OCI-M2 (cell line): ENCODE results near the gene OR4E1.
"Not testable (repeated sequence)": the region's sequence is repeated elsewhere in the genome, so short reads cannot be mapped to it uniquely, and the experiment has no call there.

Experiments
- DNase-seq: peaks from one replicate; lab custom pipeline; 2025; ENCODE audit not compliant: unreplicated experiment; lab: John Stamatoyannopoulos, UW

OR4E1 gene

DNA sequence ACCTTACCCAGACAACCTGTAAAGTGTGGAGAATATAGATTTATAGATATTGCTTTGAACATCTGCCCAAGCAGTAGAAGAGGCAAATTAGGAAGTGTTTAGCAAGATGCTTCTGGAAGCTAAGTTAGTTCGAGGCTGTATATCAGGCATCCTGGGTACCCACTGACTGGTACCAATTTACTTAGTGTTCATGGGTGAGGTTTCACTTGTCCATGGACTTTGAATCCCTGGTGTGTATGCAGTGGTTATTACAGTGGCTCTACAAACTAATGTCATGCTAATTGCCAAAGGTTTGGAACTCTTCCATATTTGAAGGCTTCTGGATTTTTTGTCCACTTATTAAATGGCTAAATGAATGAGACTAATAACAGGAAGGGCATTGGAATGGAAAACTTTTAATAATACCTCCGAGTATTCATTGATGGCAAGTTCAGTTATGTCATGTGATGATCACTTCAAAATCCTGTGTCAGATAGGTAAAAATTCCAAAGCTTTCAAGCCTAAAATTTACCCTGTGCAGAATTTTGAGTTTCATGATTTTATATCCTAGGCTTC is 20.2 kb downstream of the OR4E1 start, which contains the start of gene OR4E2:
OR4E2 (plus strand) TSS at position 505 of the 555 bp plus-strand sequence. CDS start 11,248 bp downstream, outside the sequence.
- DNase-seq = no peak

DNA sequence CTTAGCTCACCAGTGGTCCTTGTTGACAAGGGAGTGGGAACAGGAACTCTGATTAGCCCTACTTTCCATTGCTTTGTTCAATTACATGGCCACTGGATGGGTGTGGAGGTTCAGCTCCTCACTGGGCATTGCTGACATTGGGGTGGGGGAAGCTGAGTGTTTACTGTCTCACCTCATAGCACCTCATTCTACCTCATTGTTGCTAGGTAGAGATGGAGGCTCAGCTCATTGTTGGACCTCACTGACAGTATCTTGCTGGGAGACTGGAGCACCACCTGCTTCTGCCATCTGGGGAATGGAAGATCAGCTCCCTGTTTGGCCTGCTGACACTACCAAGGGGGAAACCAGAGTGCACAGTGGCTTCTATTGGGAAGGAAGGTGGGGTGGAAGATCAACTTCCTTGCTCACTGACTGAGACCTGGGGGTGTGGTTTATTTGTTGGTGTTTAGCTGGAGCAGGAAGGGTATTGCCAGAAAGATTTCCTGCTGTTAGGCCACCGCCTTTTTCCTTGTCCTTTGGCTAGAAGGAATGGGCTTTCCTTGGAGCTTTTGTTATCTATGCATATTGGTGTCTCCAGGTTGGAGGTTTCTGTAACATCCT is 21.3 kb downstream of the OR4E1 start:
- DNase-seq = no peak

- DNase-seq = no peak
Observed at GRCh38 chr14:21647380-21647779, 26.2 kb downstream of the OR4E1 start.

GRCh38 chr14:21643407-21643806 is 30.2 kb downstream of the OR4E1 start:
- no peak for DNase-seq

- DNase-seq = no peak
Observed at GRCh38 chr14:21642683-21643082, 30.9 kb downstream of the OR4E1 start.

DNA sequence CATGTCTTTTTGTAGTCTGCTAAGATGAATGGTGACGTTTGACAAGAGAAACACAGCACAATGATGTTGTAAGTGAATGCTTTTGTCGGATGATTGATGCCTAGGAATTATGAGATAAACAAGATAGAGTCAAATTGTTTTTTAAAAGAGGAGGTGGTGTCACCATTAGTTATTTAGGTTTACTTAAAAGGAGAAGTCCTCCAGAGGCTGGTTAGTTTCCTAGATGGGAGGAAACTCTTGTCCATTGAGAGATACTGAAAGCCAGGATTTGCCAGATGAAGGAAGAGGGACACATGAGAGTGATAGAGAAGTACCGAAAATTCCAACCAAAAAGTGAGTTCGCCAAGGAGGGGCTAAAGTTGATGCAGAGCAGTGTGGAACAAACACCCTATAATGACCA is 38.8 kb downstream of the OR4E1 start, which contains the start of gene OR10G2:
OR10G2 (minus strand) TSS at position 101 of the 400 bp plus-strand sequence; CDS start at position 3, 98 bp downstream.
- DNase-seq = no peak

DNA sequence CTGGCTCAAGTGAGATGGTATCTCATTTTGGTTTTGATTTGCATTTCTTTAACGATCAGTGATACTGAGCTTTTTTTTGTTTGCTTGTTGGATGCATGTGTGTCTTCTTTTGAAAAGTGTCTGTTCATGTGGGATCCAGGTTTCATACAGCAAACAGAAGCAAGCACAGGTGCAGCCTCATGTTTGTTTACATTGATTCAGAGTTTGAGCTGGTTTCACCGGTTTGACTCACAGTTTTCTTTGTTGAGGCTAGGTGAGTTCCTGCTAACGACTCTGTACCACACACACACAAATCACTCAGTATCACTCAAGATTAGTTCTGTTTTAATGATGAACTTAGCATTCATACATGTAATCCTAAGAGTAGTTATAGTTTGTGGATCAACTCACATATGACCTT is 42.5 kb downstream of the OR4E1 start:
- no peak for DNase-seq

DNA sequence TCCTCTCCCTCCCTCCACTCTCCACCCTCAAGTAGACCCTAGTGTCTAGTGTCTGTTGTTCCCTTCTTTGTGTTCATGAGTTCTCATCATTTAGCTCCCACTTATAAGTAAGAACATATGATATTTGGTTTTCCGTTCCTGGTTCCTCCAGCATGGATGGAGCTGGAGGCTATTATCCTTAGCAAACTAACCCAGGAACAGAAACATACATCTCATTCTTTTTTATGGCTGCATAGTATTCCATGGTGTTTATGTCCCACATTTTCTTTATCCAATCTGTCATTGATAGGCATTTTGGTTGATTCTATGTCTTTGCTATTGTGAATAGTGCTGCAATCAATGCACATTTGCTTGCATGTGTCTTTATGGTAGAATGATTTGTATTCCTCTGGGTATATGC is 43.1 kb downstream of the OR4E1 start:
- DNase-seq = not testable (repeated sequence)

DNA sequence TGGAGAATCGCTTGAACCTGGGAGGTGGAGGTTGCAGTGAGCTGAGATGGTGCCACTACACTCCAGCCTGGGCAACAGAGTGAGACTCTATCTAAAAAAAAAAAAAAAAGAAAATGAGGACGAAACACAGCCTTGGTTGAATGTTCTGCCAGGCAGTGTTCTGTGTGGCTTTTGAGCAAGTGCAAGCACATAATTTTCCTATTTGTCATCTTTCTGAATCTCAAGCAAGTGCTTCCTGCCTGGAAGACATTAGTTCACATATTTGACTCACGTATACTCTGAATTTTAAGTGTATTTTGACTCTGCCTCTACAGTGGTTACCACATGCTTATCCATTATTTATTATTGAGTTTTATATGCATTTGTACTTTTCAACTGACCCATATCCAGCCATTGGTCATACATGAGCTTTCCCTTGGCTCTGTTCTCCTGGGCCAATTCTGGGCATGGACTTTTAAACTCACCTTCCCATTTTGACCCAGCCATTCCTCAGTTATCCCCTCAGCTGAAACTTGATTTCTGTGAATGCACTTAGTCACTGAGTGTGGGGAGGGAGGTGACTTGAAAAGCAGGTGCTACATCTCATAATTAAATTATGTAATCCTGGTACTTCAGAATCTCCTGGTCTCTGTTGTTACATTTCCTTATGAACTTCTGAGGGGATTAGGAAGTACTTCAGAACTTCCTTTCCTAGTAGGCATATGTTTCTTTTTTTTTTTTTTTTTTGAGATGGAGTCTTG is 47.0 kb downstream of the OR4E1 start:
- no peak for DNase-seq
